Vagina (tissue), 2 donors: Measurements from ENCODE around the gene MTA1. TPM values are rescaled to one million over a fixed set of nuclear protein-coding genes. Genes with fewer than 3 reads are reported as not detected.

Experiments
- DNase-seq, 2 donors: peaks; one replicate each; pipeline ENCODE4 v3.0.0-alpha.2; 2017; ENCODE audit errors: extremely low spot score in 2 of 2
- H3K27ac ChIP-seq: fragments of 200-600 bp; sonication (generic); one replicate; pipeline ENCODE4 v1.5.1; 2019
- H3K27me3 ChIP-seq: fragments of 200-600 bp; sonication (generic); one replicate; pipeline ENCODE4 v1.5.1; 2019
- H3K36me3 ChIP-seq, 2 donors: fragments of 200-600 bp; sonication (generic); one replicate each; pipeline ENCODE4 v1.5.1; 2017 to 2019
- H3K4me1 ChIP-seq: fragments of 200-600 bp; sonication (generic); one replicate; pipeline ENCODE4 v1.5.1; 2019
- H3K4me3 ChIP-seq, 2 donors: fragments of 200-600 bp; sonication (generic); 1 replicate in 1 of 2; 2 replicates in 1 of 2; pipeline ENCODE4 v1.5.1; 2016 to 2019
- H3K9me3 ChIP-seq: fragments of 200-600 bp; sonication (generic); one replicate; pipeline ENCODE4 v1.5.1; 2019
- CTCF ChIP-seq, 3 experiments: fragments of 450-650 bp in 2 of 3; fragments of 200-600 bp in 1 of 3; sonication (generic) in 1 of 3; IDR thresholded peaks; one replicate each; pipeline ENCODE4 v1.5.1; 2017 to 2019; ENCODE audit warnings: antibody characterized with exemption in 3 of 3, mild to moderate bottlenecking in 2 of 3, moderate library complexity in 2 of 3
- POLR2A ChIP-seq, 2 donors: fragments of 450-650 bp; IDR thresholded peaks; one replicate each; pipeline ENCODE4 v1.6.1; 2017; ENCODE audit warnings: antibody characterized with exemption in 2 of 2, mild to moderate bottlenecking in 2 of 2, moderate library complexity in 2 of 2
- POLR2AphosphoS5 ChIP-seq, 2 donors: sonication (generic); formaldehyde crosslinking; IDR thresholded peaks; one replicate each; pipeline ENCODE4 v1.9.0; 2017; ENCODE audit warnings: antibody characterized with exemption in 2 of 2, mild to moderate bottlenecking in 2 of 2, low read depth in 1 of 2; ENCODE audit not compliant: insufficient read depth in 1 of 2
- intact Hi-C: fragments of 100-400 bp; cut with DNase I; formaldehyde crosslinking; loops from one replicate; pipeline ENCODE4 v1.15.1; 2023
- total RNA-seq: library from RNA; depleted of rRNA; stranded (reverse); fragments of >200 nt; gene quantifications from one replicate; pipeline ENCODE4 v1.2.3, GENCODE V29; 2016

MTA1 gene
- total RNA-seq, 1 donor from 2014 or later, result 82.7 TPM

GRCh38 chr14:105456736-105457617 is 37.4 kb downstream of the MTA1 start:
- Histone ChIP-seq H3K36me3 (peaks cover 0 to 47% of the 10 kb centered on the region in 2 donors), H3K4me1 (no peaks in the 10 kb centered on the region), H3K4me3 (no peak overlapping the region), H3K27me3 (no peaks in the 10 kb centered on the region), H3K9me3 (no peaks in the 10 kb centered on the region), H3K27ac (no peak overlapping the region)
- DNase-seq, result no peak
- TF ChIP-seq CTCF (IDR thresholded peaks at IDR 0.05), result no peak
- TF ChIP-seq POLR2AphosphoS5 (IDR thresholded peaks at IDR 0.05; ENCODE audit: insufficient read depth in 1 of 2, low read depth in 1 of 2), result no peak
- TF ChIP-seq POLR2A (IDR thresholded peaks at IDR 0.05), result no peak
- intact Hi-C loops, result no loop called here

DNA sequence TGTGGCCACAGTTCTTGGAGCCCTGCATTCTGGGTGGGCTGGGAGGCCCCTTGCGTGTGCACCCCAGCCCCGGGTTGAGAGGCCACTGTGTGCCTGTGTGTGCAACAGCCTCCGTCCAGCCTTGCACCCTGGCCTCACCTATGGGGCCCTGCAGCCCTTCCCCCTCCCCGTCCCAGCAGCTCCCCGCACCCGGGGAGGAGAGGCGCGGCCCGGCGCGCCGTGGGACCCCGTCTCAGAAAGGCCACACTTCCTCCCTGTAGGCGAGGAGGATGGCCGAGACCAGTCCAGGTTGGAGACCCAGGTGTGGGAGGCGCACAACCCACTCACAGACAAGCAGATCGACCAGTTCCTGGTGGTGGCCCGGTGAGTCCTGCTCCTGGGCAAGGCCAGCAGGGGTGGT is 38.4 kb downstream of the MTA1 start:
- no peak for TF ChIP-seq CTCF (IDR thresholded peaks at IDR 0.05)
- peaks cover 0 to 43% of the 10 kb centered on the region in 2 donors for H3K36me3 ChIP-seq

DNA sequence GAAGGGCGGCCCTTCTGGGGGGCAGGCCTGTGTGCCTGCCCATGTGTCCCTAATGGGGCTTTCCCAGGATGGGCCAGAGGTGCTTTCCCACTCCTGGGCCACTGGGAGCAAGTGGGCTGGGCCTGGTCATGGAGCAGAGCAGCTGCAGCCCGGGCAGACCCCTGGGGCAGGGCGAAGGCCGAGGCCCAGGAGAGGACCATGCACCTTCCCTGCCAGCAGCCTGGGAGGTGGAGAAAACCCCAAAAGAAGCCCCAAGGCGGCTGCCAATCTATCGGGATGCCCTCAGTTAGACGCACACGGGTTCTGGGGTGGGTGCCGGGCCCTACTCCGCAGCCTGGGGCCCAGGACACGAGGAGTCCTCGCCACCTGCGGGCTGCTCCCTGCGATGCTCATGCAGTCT is 38.9 kb downstream of the MTA1 start:
- Histone ChIP-seq H3K27me3 (no peaks in the 10 kb centered on the region), H3K9me3 (no peaks in the 10 kb centered on the region), H3K4me1 (no peaks in the 10 kb centered on the region), H3K4me3 (no peak overlapping the region), H3K36me3 (peaks cover 0 to 49% of the 10 kb centered on the region in 2 donors), H3K27ac (no peak overlapping the region)
- intact Hi-C loops, result no loop called here
- TF ChIP-seq POLR2AphosphoS5 (IDR thresholded peaks at IDR 0.05; ENCODE audit: insufficient read depth in 1 of 2, low read depth in 1 of 2) (no peak), POLR2A (IDR thresholded peaks at IDR 0.05) (no peak), CTCF (IDR thresholded peaks at IDR 0.05) (no peak)
- no peak for DNase-seq

More for the DNA sequence above, 38.4 kb downstream of the MTA1 start:
- Histone ChIP-seq H3K27me3 (no peaks in the 10 kb centered on the region), H3K9me3 (no peaks in the 10 kb centered on the region), H3K4me3 (no peak overlapping the region), H3K4me1 (no peaks in the 10 kb centered on the region), H3K27ac (no peak overlapping the region)
- no peak for DNase-seq
- intact Hi-C loops, result no loop called here

DNA sequence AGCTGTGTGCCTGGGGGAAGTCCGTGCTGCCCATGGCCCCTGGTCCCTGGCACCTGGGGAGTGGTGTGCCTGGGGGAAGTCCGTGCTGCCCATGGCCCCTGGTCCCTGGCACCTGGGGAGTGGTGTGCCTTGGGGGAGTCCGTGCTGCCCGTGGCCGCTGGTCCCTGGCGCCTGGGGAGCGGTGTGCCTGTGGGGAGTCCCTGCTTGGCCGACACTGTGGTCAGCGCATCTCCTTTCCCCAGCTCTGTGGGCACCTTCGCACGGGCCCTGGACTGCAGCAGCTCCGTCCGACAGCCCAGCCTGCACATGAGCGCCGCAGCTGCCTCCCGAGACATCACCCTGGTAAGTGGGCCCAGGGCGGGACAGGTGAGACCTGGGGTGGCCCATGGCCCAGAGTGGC is 40.5 kb downstream of the MTA1 start:
- H3K9me3 ChIP-seq, result no peaks in the 10 kb centered on the region
- no peak for DNase-seq
- TF ChIP-seq CTCF (IDR thresholded peaks at IDR 0.05), result no peak
- TF ChIP-seq POLR2A (IDR thresholded peaks at IDR 0.05), result no peak
- no peak for TF ChIP-seq POLR2AphosphoS5 (IDR thresholded peaks at IDR 0.05; ENCODE audit: insufficient read depth in 1 of 2, low read depth in 1 of 2)
- peaks cover 1% of the 10 kb centered on the region for H3K4me1 ChIP-seq
- H3K4me3 ChIP-seq, result no peak overlapping the region
- no peaks in the 10 kb centered on the region for H3K27me3 ChIP-seq
- H3K27ac ChIP-seq, result no peak overlapping the region
- intact Hi-C loops, result no loop called here
- peaks cover 0 to 50% of the 10 kb centered on the region in 2 donors for H3K36me3 ChIP-seq

- no peak for DNase-seq
- H3K36me3 ChIP-seq, result peaks cover 0 to 51% of the 10 kb centered on the region in 2 donors
- TF ChIP-seq POLR2A (IDR thresholded peaks at IDR 0.05) (no peak), CTCF (IDR thresholded peaks at IDR 0.05) (no peak), POLR2AphosphoS5 (IDR thresholded peaks at IDR 0.05; ENCODE audit: insufficient read depth in 1 of 2, low read depth in 1 of 2) (no peak)
Measured at GRCh38 chr14:105460616-105461015, 41.0 kb downstream of the MTA1 start.

More at GRCh38 chr14:105460616-105461015, 41.0 kb downstream of the MTA1 start:
- peaks cover 6% of the 10 kb centered on the region for H3K4me1 ChIP-seq
- no peaks in the 10 kb centered on the region for H3K27me3 ChIP-seq
- intact Hi-C loops, result no loop called here
- no peak overlapping the region for H3K27ac ChIP-seq
- no peaks in the 10 kb centered on the region for H3K9me3 ChIP-seq
- H3K4me3 ChIP-seq, result no peak overlapping the region
